ENCODE data around the gene UBD. TPM values are rescaled to one million over a fixed set of nuclear protein-coding genes. Genes with fewer than 3 reads are reported as not detected.

The UBD gene
- total RNA-seq, 1 experiment from 2014 or later: not detected

- H2AFZ ChIP-seq (ENCODE audit: low read length): no peak overlapping the region
- no peak for DNase-seq
- H2BK5ac ChIP-seq (ENCODE audit: insufficient read length, low read length): no peak overlapping the region
- H2BK12ac ChIP-seq (ENCODE audit: insufficient read length, low read depth, low read length): no peak overlapping the region
- no peaks in the 10 kb centered on the region for H3K79me1 ChIP-seq (ENCODE audit: insufficient read depth, low read depth, low read length, poor library complexity, severe bottlenecking)
- Mint-ChIP-seq H3K27me3 (ENCODE audit: low read depth) (peaks cover 8% of the 10 kb centered on the region), H3K36me3 (ENCODE audit: insufficient read depth in 1 of 3, low read depth in 3 of 3) (no peaks in the 10 kb centered on the region; a peak in 1 of 7 replicates), H3K4me1 (no peaks in the 10 kb centered on the region), H3K4me3 (no peak overlapping the region), H3K27ac (no peak overlapping the region), H3K9me3 (no peaks in the 10 kb centered on the region)
- no peak overlapping the region for H2BK20ac ChIP-seq (ENCODE audit: low read depth, low read length, poor library complexity, severe bottlenecking)
- H3K9me3 ChIP-seq (ENCODE audit: control insufficient read depth, low read depth, low read length): no peaks in the 10 kb centered on the region
- H2AK5ac ChIP-seq (ENCODE audit: insufficient read length, low read length): no peak overlapping the region
- no peak overlapping the region for H3K4ac ChIP-seq (ENCODE audit: low read depth, low read length)
- H3K4me1 ChIP-seq (ENCODE audit: insufficient read depth, low read length): no peaks in the 10 kb centered on the region
- no peak overlapping the region for H3K56ac ChIP-seq (ENCODE audit: insufficient read length, low read depth, low read length)
- no peak overlapping the region for H4K5ac ChIP-seq (ENCODE audit: insufficient read length, low read depth, low read length)
- H3K18ac ChIP-seq (ENCODE audit: insufficient read length, low read depth, low read length): no peak overlapping the region
- no peak overlapping the region for H4K8ac ChIP-seq (replicated peaks; ENCODE audit: insufficient read length, low read depth, low read length)
- H4K91ac ChIP-seq (ENCODE audit: insufficient read length, low read depth, low read length): no peak overlapping the region
- no peak overlapping the region for H3K27ac ChIP-seq (ENCODE audit: insufficient read length, low read depth, low read length)
- H3K4me2 ChIP-seq (ENCODE audit: insufficient read depth, insufficient read length, low read length): no peak overlapping the region
- no peak overlapping the region for H3T11ph ChIP-seq (ENCODE audit: low read length)
- H3K9ac ChIP-seq (ENCODE audit: extremely low read depth, insufficient read length, low read length): no peak overlapping the region
- H3K79me2 ChIP-seq (ENCODE audit: insufficient read depth, low read length): no peaks in the 10 kb centered on the region
- H3K14ac ChIP-seq (ENCODE audit: insufficient read depth, low read length): no peak overlapping the region
- no peaks in the 10 kb centered on the region for H4K20me1 ChIP-seq (ENCODE audit: control insufficient read depth, insufficient read depth, insufficient read length)
- H2BK15ac ChIP-seq (ENCODE audit: low read depth, low read length): no peak overlapping the region
- H3K23me2 ChIP-seq (ENCODE audit: insufficient read length, low read depth, low read length, poor library complexity, severe bottlenecking): no peaks in the 10 kb centered on the region
- H3K23ac ChIP-seq (ENCODE audit: insufficient read length, low read depth, low read length): no peak overlapping the region
- no peak overlapping the region for H2BK120ac ChIP-seq (ENCODE audit: low read depth, low read length, poor library complexity, severe bottlenecking)
- no peaks in the 10 kb centered on the region for H3K27me3 ChIP-seq (ENCODE audit: insufficient read depth, low read length)
- no CpG with 5 or more reads among the region's 2 CpGs for WGBS (ENCODE audit: extremely low coverage, insufficient read length, low lambda C conversion rate)
- TF ChIP-seq CTCF (conservative IDR thresholded peaks at IDR 0.05): no peak
These were observed 8.0 kb upstream of the UBD start for GRCh38 chr6:29567541-29567940.

All from H9 (cell line).